ENCODE measurements around the gene CLMN. TPM values are rescaled to one million over a fixed set of nuclear protein-coding genes. Genes with fewer than 3 reads are reported as not detected.

CLMN gene
- total and polyA plus RNA-seq, 2 of the 13 experiments (the other 11 are each of a cell fraction or from before 2014, with no cell fraction given) = 15.1 to 16.7 TPM

DNA sequence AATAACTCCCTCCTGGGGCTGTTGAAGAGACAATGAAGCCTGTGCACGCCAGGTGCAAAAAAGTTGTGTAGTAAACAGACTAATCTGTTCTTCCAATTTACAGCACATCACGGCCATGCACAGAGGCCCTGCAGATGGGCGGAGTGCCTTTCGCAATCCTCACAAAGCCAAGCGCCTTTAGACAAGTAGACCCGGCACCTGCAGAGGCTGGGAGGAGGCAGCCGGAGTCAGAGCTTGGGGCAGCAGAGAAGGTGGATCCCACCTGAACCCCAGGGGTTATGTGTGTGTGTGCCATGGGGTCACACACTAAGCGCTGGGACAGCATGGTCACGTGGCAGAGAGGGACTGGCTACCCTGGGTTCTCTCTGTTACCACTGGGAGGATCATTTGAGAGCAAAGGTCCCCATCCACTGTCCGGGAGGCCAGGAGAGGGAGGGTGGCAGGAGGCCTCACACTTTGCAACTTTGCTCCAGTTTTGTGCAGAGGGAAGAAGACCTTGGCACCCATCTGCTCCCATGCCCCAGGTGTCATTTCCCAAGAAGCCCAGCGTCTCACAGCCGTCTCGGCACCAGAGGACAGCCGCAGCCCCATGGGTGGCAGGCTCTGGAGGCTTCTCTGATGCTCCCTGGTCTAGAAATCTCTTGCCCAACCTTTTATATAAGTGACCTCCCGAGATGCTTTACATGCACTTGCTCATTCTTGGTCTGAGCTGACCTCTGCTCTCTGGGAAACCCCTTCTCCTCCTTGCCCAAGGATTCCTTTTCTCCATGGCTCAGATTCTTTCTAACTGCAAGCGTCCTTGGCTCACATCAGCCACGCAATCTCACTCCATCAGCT lies 82.4 kb downstream of the CLMN start (continued):
- TF ChIP-seq, protein P1, sequence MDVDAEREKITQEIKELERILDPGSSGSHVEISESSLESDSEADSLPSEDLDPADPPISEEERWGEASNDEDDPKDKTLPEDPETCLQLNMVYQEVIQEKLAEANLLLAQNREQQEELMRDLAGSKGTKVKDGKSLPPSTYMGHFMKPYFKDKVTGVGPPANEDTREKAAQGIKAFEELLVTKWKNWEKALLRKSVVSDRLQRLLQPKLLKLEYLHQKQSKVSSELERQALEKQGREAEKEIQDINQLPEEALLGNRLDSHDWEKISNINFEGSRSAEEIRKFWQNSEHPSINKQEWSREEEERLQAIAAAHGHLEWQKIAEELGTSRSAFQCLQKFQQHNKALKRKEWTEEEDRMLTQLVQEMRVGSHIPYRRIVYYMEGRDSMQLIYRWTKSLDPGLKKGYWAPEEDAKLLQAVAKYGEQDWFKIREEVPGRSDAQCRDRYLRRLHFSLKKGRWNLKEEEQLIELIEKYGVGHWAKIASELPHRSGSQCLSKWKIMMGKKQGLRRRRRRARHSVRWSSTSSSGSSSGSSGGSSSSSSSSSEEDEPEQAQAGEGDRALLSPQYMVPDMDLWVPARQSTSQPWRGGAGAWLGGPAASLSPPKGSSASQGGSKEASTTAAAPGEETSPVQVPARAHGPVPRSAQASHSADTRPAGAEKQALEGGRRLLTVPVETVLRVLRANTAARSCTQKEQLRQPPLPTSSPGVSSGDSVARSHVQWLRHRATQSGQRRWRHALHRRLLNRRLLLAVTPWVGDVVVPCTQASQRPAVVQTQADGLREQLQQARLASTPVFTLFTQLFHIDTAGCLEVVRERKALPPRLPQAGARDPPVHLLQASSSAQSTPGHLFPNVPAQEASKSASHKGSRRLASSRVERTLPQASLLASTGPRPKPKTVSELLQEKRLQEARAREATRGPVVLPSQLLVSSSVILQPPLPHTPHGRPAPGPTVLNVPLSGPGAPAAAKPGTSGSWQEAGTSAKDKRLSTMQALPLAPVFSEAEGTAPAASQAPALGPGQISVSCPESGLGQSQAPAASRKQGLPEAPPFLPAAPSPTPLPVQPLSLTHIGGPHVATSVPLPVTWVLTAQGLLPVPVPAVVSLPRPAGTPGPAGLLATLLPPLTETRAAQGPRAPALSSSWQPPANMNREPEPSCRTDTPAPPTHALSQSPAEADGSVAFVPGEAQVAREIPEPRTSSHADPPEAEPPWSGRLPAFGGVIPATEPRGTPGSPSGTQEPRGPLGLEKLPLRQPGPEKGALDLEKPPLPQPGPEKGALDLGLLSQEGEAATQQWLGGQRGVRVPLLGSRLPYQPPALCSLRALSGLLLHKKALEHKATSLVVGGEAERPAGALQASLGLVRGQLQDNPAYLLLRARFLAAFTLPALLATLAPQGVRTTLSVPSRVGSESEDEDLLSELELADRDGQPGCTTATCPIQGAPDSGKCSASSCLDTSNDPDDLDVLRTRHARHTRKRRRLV (CRISPR knock-in tag; IDR thresholded peaks at IDR 0.05) = no peak
- TF ChIP-seq MED1 (CRISPR knock-in tag; IDR thresholded peaks at IDR 0.05) (peak; percentile 26; the same call in 1 of the 2 replicates), ZNF264 (CRISPR knock-in tag; IDR thresholded peaks at IDR 0.05) (0 out of 2 replicates have a peak, but pooled peaks have one; percentile 50), KDM5B (CRISPR knock-in tag; IDR thresholded peaks at IDR 0.05; ENCODE audit: borderline replicate concordance) (no peak), NCOA1 (CRISPR knock-in tag; IDR thresholded peaks at IDR 0.05) (no peak), SALL2 (CRISPR knock-in tag; IDR thresholded peaks at IDR 0.05) (no peak), GABPB1 (CRISPR knock-in tag; IDR thresholded peaks at IDR 0.05) (peak; percentile 22; the same call in 1 of the 2 replicates), RARG (CRISPR knock-in tag; IDR thresholded peaks at IDR 0.05; ENCODE audit: low read depth) (no peak), NRL (CRISPR knock-in tag; IDR thresholded peaks at IDR 0.05; ENCODE audit: borderline replicate concordance) (0 out of 2 replicates have a peak, but pooled peaks have one; percentile 23), MYC (CRISPR knock-in tag; IDR thresholded peaks at IDR 0.05; ENCODE audit: borderline replicate concordance) (peak; percentile 56; the same call in 1 of the 2 replicates), ZNF644 (CRISPR knock-in tag; IDR thresholded peaks at IDR 0.05; ENCODE audit: low read depth) (peak; percentile 70)
- TF ChIP-seq, protein P2, sequence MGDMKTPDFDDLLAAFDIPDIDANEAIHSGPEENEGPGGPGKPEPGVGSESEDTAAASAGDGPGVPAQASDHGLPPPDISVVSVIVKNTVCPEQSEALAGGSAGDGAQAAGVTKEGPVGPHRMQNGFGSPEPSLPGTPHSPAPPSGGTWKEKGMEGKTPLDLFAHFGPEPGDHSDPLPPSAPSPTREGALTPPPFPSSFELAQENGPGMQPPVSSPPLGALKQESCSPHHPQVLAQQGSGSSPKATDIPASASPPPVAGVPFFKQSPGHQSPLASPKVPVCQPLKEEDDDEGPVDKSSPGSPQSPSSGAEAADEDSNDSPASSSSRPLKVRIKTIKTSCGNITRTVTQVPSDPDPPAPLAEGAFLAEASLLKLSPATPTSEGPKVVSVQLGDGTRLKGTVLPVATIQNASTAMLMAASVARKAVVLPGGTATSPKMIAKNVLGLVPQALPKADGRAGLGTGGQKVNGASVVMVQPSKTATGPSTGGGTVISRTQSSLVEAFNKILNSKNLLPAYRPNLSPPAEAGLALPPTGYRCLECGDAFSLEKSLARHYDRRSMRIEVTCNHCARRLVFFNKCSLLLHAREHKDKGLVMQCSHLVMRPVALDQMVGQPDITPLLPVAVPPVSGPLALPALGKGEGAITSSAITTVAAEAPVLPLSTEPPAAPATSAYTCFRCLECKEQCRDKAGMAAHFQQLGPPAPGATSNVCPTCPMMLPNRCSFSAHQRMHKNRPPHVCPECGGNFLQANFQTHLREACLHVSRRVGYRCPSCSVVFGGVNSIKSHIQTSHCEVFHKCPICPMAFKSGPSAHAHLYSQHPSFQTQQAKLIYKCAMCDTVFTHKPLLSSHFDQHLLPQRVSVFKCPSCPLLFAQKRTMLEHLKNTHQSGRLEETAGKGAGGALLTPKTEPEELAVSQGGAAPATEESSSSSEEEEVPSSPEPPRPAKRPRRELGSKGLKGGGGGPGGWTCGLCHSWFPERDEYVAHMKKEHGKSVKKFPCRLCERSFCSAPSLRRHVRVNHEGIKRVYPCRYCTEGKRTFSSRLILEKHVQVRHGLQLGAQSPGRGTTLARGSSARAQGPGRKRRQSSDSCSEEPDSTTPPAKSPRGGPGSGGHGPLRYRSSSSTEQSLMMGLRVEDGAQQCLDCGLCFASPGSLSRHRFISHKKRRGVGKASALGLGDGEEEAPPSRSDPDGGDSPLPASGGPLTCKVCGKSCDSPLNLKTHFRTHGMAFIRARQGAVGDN (CRISPR knock-in tag; IDR thresholded peaks at IDR 0.05) = peak; percentile 71
- TF ChIP-seq, protein P3, sequence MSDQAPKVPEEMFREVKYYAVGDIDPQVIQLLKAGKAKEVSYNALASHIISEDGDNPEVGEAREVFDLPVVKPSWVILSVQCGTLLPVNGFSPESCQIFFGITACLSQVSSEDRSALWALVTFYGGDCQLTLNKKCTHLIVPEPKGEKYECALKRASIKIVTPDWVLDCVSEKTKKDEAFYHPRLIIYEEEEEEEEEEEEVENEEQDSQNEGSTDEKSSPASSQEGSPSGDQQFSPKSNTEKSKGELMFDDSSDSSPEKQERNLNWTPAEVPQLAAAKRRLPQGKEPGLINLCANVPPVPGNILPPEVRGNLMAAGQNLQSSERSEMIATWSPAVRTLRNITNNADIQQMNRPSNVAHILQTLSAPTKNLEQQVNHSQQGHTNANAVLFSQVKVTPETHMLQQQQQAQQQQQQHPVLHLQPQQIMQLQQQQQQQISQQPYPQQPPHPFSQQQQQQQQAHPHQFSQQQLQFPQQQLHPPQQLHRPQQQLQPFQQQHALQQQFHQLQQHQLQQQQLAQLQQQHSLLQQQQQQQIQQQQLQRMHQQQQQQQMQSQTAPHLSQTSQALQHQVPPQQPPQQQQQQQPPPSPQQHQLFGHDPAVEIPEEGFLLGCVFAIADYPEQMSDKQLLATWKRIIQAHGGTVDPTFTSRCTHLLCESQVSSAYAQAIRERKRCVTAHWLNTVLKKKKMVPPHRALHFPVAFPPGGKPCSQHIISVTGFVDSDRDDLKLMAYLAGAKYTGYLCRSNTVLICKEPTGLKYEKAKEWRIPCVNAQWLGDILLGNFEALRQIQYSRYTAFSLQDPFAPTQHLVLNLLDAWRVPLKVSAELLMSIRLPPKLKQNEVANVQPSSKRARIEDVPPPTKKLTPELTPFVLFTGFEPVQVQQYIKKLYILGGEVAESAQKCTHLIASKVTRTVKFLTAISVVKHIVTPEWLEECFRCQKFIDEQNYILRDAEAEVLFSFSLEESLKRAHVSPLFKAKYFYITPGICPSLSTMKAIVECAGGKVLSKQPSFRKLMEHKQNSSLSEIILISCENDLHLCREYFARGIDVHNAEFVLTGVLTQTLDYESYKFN (CRISPR knock-in tag; conservative IDR thresholded peaks at IDR 0.05) = peak; percentile 59; the same call in 1 of the 2 replicates

Measured in HepG2 (cell line).